Peyer's patch (tissue), 4 donors: ENCODE results near the gene PPP1R7.

Source experiments
- CTCF ChIP-seq, 6 experiments: fragments of 450-650 bp in 4 of 6; fragments of 200-600 bp in 2 of 6; sonication (generic) in 1 of 6; IDR thresholded peaks; one replicate each; pipeline ENCODE4 v1.5.1; 2017 to 2019; ENCODE audit warnings: antibody characterized with exemption in 6 of 6, mild to moderate bottlenecking in 3 of 6, moderate library complexity in 1 of 6
- POLR2A ChIP-seq, 2 donors: fragments of 450-650 bp; IDR thresholded peaks; one replicate each; pipeline ENCODE4 v1.5.1; 2017; ENCODE audit warnings: antibody characterized with exemption in 2 of 2, mild to moderate bottlenecking in 2 of 2, moderate library complexity in 2 of 2

- TF ChIP-seq CTCF (IDR thresholded peaks at IDR 0.05) (no peak), POLR2A (IDR thresholded peaks at IDR 0.05) (no peak)
Measured at GRCh38 chr2:241207151-241207550, 56.9 kb downstream of the PPP1R7 start.
